8988T (cell line): ENCODE results near the gene GRK7.
A peak's percentile ranks its signal among the peaks of the same experiment; 100 is the strongest.
"Not testable (repeated sequence)": the region's sequence is repeated elsewhere in the genome, so short reads cannot be mapped to it uniquely, and the experiment has no call there.

Experiments used
- DNase-seq: peaks from one replicate; pipeline ENCODE4 v3.0.0; 2011

GRK7 gene

DNA sequence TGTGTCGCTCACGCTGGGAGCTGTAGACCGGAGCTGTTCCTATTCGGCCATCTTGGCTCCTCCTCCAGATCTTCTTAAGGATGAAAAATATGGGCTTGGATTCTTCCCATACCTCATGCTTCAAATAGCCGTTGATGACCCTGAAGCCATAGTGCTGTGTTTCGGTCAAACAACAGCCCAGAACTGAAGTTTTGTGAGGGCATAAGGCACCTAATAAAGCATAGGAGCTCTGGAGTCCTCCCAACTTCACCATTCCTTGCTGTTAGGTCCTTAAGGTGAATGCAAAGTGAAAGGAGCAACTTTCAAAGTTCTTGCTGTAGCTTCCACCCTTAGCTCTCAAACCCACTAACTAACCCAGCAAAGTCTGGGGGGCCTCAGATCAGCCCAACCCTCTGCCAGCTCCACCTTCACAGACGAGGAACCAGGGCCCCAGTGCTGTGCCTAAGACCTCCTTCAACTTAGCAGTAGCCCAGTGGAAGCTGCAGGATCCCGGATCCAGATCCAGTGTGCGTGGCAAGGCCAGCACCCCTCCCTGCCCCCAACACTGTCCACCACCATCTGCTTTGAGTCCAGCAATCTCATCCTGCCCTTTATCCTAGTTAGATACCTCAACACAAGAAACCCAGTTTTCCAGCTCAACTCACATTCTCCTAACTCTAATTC is at the start of gene GRK7:
TSS of gene GRK7 (plus strand) at position 321 of the 663 bp plus-strand sequence. CDS start 14,877 bp downstream, outside the sequence.
- no peak for DNase-seq

GRCh38 chr3:141714671-141715070 is 48.5 kb upstream of the GRK7 start:
- no peak for DNase-seq

- DNase-seq: no peak
Measured at GRCh38 chr3:141722081-141722480, 41.1 kb upstream of the GRK7 start.

DNA sequence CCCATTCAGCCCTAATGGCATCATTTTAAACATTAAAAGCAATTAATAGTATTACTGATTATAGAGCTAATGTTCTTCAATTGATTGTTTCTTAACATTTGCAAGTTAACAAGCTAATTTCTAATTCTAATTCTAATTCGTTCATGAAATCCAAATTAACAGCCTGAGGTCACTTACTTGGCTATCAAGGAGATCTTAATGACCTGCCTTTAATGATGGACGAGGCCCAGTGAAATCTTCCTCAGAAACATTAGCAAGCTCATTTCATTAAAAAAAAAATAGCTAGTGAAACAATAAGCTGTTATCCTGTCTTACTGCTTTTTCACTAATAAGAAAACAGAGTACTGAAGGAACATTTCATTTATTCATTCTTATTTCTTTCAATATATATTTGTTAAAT is 40.6 kb upstream of the GRK7 start:
- no peak for DNase-seq

GRCh38 chr3:141723255-141723654 is 40.0 kb upstream of the GRK7 start:
- DNase-seq: no peak

DNA sequence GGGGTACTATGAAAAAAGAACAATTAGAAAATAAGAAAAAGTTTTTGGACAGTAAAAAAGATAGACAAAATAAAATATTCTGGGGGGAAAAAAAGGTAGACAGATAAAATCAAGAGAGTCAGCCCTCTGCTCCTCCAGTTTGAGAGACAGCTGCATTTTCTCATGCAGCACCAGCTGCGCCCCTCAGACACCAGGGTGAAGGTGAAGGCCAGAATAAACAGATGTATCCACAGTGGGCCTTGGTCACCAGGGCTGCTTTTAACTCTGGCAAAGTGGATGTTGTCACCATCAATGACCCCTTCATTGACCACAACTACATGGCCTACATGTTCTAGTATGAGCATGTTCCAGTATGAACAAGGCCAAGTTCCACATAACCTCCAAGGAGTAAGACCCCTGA is 39.0 kb upstream of the GRK7 start:
- no peak for DNase-seq

GRCh38 chr3:141725036-141725435 is 38.2 kb upstream of the GRK7 start:
- no peak for DNase-seq

GRCh38 chr3:141726483-141726882 is 36.7 kb upstream of the GRK7 start:
- no peak for DNase-seq

GRCh38 chr3:141728355-141728892 is 34.8 kb upstream of the GRK7 start:
- no peak for DNase-seq

- no peak for DNase-seq
Measured at GRCh38 chr3:141729240-141729639, 34.0 kb upstream of the GRK7 start.

DNA sequence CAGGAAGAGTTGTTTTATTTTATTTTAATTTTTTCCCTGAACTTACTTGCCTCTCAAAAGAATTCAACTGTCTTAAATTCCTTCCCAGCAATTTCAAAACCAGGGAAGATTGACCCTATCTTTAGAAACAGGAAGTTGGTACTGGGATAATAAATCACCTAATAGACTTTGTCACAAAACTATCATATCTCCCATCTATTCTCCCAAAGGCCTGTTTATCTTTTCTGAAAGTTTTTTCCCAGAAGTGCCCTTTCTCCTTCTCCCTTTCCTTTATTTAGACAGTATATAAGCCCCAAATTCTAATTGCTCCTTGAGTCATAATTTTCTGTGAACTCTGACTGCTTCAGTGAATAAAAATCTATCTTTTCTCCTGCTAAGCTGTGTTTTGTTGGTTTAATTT is 28.0 kb upstream of the GRK7 start:
- DNase-seq: no peak

GRCh38 chr3:141735770-141736465 is 27.3 kb upstream of the GRK7 start:
- no peak for DNase-seq

DNA sequence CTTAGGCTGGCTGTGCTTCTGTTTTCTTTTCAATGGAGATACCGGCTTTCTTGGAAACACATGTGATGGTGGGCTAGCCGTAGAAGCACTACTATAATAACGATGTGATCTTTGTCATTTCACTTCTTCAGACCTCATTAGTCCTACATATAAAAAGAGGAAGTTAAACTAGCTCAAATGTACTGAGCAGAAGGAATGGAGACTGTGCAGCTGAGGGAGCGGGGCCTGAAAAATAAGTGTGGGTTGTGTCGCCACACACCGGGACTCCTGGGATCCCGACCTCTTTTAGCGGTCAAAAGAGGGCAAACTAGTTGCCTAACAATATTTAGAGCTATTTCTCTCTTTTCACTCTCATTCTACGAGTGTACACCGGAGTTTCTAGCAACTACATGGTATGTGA is 26.1 kb upstream of the GRK7 start:
- DNase-seq: no peak

GRCh38 chr3:141737678-141738021 is 25.6 kb upstream of the GRK7 start:
- DNase-seq: no peak

DNA sequence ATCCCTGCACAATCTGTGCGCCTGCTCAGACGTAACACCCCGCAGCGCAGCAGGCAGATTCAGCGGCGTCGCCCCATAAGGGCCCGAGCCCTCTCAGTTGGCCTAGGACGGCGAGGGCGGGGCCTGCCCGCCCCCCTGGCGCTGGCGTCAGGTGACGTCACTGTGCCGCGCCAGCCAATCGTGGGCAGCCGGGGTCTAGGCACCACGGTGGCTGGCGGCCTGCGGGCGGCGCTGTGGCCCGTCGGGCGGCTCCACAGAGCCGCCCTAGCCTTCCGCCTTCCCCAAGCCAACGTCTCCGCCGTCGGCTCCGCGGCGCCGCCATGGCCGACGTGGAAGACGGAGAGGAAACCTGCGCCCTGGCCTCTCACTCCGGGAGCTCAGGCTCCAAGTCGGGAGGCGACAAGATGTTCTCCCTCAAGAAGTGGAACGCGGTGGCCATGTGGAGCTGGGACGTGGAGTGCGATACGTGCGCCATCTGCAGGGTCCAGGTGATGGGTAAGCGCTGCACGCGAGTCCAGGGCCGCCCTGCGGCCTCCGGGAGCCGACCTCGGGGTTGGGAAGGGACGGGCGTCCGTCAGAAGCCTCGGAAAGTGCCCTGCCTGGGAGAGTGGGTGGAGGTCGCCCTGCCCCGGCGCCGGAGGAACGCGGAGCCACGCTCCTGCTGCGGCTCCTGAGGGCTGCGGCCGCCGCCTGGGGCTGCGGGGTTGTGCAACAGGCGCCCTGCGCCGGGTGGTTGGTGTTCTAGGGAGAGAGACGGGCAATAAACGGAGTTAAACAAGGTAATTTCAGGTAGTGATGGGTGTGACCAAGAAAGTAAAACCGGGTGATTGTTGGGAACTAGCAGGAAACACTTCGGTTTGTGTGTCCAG is 25.0 kb upstream of the GRK7 start, which contains the start of gene RNF7:
TSS of gene RNF7 (plus strand) at position 277 of the 869 bp plus-strand sequence. CDS start at position 321, 44 bp downstream.
- peak; percentile 59 for DNase-seq

GRCh38 chr3:141738891-141739363 is 24.3 kb upstream of the GRK7 start:
- DNase-seq: no peak

- DNase-seq: no peak
Measured at GRCh38 chr3:141739731-141740130, 23.5 kb upstream of the GRK7 start.

- DNase-seq: no peak
Measured at GRCh38 chr3:141740349-141740748, 22.9 kb upstream of the GRK7 start.

GRCh38 chr3:141743305-141743704 is 19.9 kb upstream of the GRK7 start:
- no peak for DNase-seq

DNA sequence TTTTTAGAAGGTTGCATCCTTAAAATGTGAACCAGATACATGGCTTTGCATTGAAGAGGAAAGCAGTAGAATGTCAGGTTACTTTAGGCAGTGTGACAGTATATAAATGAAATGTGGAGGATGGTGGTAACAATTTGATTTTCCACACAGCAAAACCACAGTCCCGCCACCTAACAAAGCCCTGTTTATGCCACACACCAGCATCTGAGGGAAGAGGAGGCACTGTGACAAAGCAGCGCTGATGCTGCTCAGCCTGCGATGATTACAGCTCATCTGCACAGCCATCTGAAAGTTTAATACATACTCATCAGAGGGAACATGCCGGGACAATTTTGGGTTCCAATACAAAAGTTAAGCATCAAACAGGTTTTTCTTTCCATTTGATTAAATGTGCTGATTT is 16.2 kb upstream of the GRK7 start:
- DNase-seq: no peak

- no peak for DNase-seq
Measured at GRCh38 chr3:141753399-141753798, 9.8 kb upstream of the GRK7 start.

DNA sequence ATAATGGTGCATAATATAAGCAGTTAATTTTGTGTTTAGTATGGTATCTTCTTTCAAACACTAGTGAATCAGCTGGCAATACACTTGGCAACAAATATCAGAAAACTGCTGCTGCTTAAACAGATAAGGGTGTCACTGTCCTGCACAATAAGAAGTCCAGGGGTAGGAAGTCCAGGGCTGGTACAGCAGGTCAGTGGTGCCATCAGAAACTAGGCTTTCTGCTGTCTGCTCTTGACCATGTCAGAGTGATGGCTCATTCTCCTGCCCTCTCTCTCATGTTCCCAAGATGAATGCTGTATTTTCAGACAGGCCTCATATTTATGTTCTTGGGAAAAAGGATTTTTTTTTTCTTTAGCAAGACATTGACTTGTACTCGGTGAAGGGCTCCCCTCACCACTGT is 9.2 kb upstream of the GRK7 start:
- DNase-seq: no peak

DNA sequence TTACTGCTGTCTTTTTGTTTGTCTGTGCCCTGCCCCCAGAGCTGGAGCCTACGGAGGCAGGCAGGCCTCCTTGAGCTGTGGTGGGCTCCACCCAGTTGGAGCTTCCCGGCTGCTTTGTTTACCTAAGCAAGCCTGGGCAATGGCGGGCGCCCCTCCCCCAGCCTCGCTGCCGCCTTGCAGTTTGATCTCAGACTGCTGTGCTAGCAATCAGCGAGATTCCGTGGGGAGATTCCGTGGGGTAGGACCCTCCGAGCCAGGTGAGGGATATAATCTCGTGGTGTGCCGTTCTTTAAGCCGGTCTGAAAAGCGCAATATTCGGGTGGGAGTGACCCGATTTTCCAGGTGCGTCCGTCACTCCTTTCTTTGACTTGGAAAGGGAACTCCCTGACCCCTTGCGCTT is 656 bp upstream of the GRK7 start:
- not testable (repeated sequence) for DNase-seq
